ENCODE results near the gene ATF5. TPM values are rescaled to one million over a fixed set of nuclear protein-coding genes. Genes with fewer than 3 reads are reported as not detected.

ATF5 gene
- 10 to 100 TPM; 24.5 to 25.8 TPM for total RNA-seq

GRCh38 chr19:49929121-49929610, at the start of gene ATF5, which contains the start of gene NUP62:
ATF5 (plus strand) TSS chr19:49929205; CDS start chr19:49930851, 1,646 bp downstream.
NUP62 (minus strand) TSS chr19:49929504; CDS start chr19:49909807, 19,697 bp downstream.
- intact Hi-C loops (cut with micrococcal nuclease), result loop anchor here (1.0 to 5.0 kb wide), 5 partner anchors 18 to 163 kb away; partner anchors contain the start of genes FUZ and VRK3
- peaks cover 5% of the 10 kb centered on the region for H3K27me3 Mint-ChIP-seq
- H3K9me3 Mint-ChIP-seq, result no peaks in the 10 kb centered on the region
- H3K27ac Mint-ChIP-seq, result peak within 1 kb of the TSS; percentile 98
- CTCF ChIA-PET, result interaction anchor here (1.1 to 1.6 kb wide), 5 partner anchors 8 to 96 kb away, joined by 5 to 7 read pairs (median 5); partner anchors contain the start of genes VRK3 and ZNF473
- H3K36me3 Mint-ChIP-seq, result peaks cover 55% of the 10 kb centered on the region
- peak within 1 kb of the TSS; percentile 98 for H3K4me3 Mint-ChIP-seq
- peak; percentile 94 for DNase-seq
- peaks cover 72% of the 10 kb centered on the region for H3K4me1 Mint-ChIP-seq (ENCODE audit: low read depth)
- POLR2A ChIA-PET, result interaction anchor here (0.7 to 4.3 kb wide), 9 partner anchors 17 to 116 kb away, joined by 3 to 62 read pairs (median 8); partner anchors contain the start of genes AKT1S1, FUZ, IL4I1 and PTOV1

GRCh38 chr19:49879243-49879963, 49.6 kb upstream of the ATF5 start:
- H3K27ac Mint-ChIP-seq, result peak overlapping the region; percentile 49
- H3K4me1 Mint-ChIP-seq (ENCODE audit: low read depth), result peaks cover 25% of the 10 kb centered on the region
- peak; percentile 35 for DNase-seq
- H3K9me3 Mint-ChIP-seq, result no peaks in the 10 kb centered on the region
- ChIA-PET POLR2A (interaction anchor here (1.0 to 1.6 kb wide), 2 partner anchors 13 to 32 kb away, joined by 3 to 5 read pairs; no protein-coding TSS in a partner anchor), CTCF (interaction anchor here (0.6 kb wide), 1 partner anchor 1521 kb away, joined by 3 read pairs; no protein-coding TSS in a partner anchor)
- no peaks in the 10 kb centered on the region for H3K27me3 Mint-ChIP-seq
- intact Hi-C loops (cut with micrococcal nuclease), result loop anchor here (5.0 kb wide), 1 partner anchor 382 kb away; the partner anchor contains the start of gene RPS11
- peaks cover 46% of the 10 kb centered on the region for H3K36me3 Mint-ChIP-seq
- no peak overlapping the region for H3K4me3 Mint-ChIP-seq

- intact Hi-C loops (cut with micrococcal nuclease), result no loop called here
- H3K9me3 Mint-ChIP-seq, result no peaks in the 10 kb centered on the region
- H3K36me3 Mint-ChIP-seq, result peaks cover 54% of the 10 kb centered on the region
- ChIA-PET POLR2A (interaction anchor here (1.6 kb wide), 1 partner anchor 31 kb away, joined by 5 read pairs; no protein-coding TSS in a partner anchor), CTCF (interaction anchor here (0.6 to 1.9 kb wide), 2 partner anchors 10 to 1522 kb away, joined by 3 to 7 read pairs; no protein-coding TSS in a partner anchor)
- H3K4me1 Mint-ChIP-seq (ENCODE audit: low read depth), result peaks cover 19% of the 10 kb centered on the region
- no peak overlapping the region for H3K4me3 Mint-ChIP-seq
- DNase-seq, result no peak
- H3K27ac Mint-ChIP-seq, result no peak overlapping the region
- H3K27me3 Mint-ChIP-seq, result no peaks in the 10 kb centered on the region
Measured at GRCh38 chr19:49880162-49880869, 48.7 kb upstream of the ATF5 start.

GRCh38 chr19:49881186-49881585, 47.8 kb upstream of the ATF5 start:
- no peak overlapping the region for H3K27ac Mint-ChIP-seq
- peaks cover 14% of the 10 kb centered on the region for H3K4me1 Mint-ChIP-seq (ENCODE audit: low read depth)
- ChIA-PET CTCF (interaction anchor here (1.9 kb wide), 1 partner anchor 9 kb away, joined by 7 read pairs; no protein-coding TSS in a partner anchor), POLR2A (interaction anchor here (1.1 kb wide), 1 partner anchor 10 kb away, joined by 3 read pairs; no protein-coding TSS in a partner anchor)
- H3K4me3 Mint-ChIP-seq, result no peak overlapping the region
- H3K36me3 Mint-ChIP-seq, result peaks cover 57% of the 10 kb centered on the region
- no peak for DNase-seq
- no peaks in the 10 kb centered on the region for H3K27me3 Mint-ChIP-seq
- H3K9me3 Mint-ChIP-seq, result no peaks in the 10 kb centered on the region
- intact Hi-C loops (cut with micrococcal nuclease), result no loop called here

GRCh38 chr19:49881672-49882394, 47.2 kb upstream of the ATF5 start:
- peaks cover 14% of the 10 kb centered on the region for H3K4me1 Mint-ChIP-seq (ENCODE audit: low read depth)
- POLR2A ChIA-PET, result interaction anchor here (1.1 kb wide), 2 partner anchors 9 to 13 kb away, joined by 3 to 7 read pairs; no protein-coding TSS in a partner anchor
- H3K27ac Mint-ChIP-seq, result no peak overlapping the region

GRCh38 chr19:49882643-49883042, 46.4 kb upstream of the ATF5 start:
- CTCF ChIA-PET, result interaction anchor here (1.2 kb wide), 1 partner anchor 32 kb away, joined by 3 read pairs; no protein-coding TSS in a partner anchor
- H3K4me3 Mint-ChIP-seq, result no peak overlapping the region

More at GRCh38 chr19:49881672-49882394, 47.2 kb upstream of the ATF5 start:
- Mint-ChIP-seq H3K36me3 (peaks cover 60% of the 10 kb centered on the region), H3K4me3 (no peak overlapping the region), H3K27me3 (no peaks in the 10 kb centered on the region), H3K9me3 (no peaks in the 10 kb centered on the region)
- intact Hi-C loops (cut with micrococcal nuclease), result no loop called here
- CTCF ChIA-PET, result interaction anchor here (1.9 kb wide), 1 partner anchor 9 kb away, joined by 7 read pairs; no protein-coding TSS in a partner anchor
- no peak for DNase-seq

GRCh38 chr19:49883094-49883493, 45.9 kb upstream of the ATF5 start:
- DNase-seq, result no peak
- no peaks in the 10 kb centered on the region for H3K9me3 Mint-ChIP-seq
- H3K4me1 Mint-ChIP-seq (ENCODE audit: low read depth), result peaks cover 15% of the 10 kb centered on the region
- no peak overlapping the region for H3K27ac Mint-ChIP-seq
- CTCF ChIA-PET, result interaction anchor here (1.2 kb wide), 1 partner anchor 32 kb away, joined by 3 read pairs; no protein-coding TSS in a partner anchor
- POLR2A ChIA-PET, result interaction anchor here (1.1 kb wide), 1 partner anchor 12 kb away, joined by 7 read pairs; no protein-coding TSS in a partner anchor
- no peak overlapping the region for H3K4me3 Mint-ChIP-seq
- H3K36me3 Mint-ChIP-seq, result peaks cover 59% of the 10 kb centered on the region
- H3K27me3 Mint-ChIP-seq, result no peaks in the 10 kb centered on the region
- intact Hi-C loops (cut with micrococcal nuclease), result no loop called here

More at GRCh38 chr19:49882643-49883042, 46.4 kb upstream of the ATF5 start:
- no peaks in the 10 kb centered on the region for H3K27me3 Mint-ChIP-seq
- intact Hi-C loops (cut with micrococcal nuclease), result no loop called here
- H3K4me1 Mint-ChIP-seq (ENCODE audit: low read depth), result peaks cover 14% of the 10 kb centered on the region
- H3K27ac Mint-ChIP-seq, result no peak overlapping the region
- peaks cover 61% of the 10 kb centered on the region for H3K36me3 Mint-ChIP-seq
- no peak for DNase-seq
- H3K9me3 Mint-ChIP-seq, result no peaks in the 10 kb centered on the region
- POLR2A ChIA-PET, result interaction anchor here (1.1 kb wide), 1 partner anchor 12 kb away, joined by 7 read pairs; no protein-coding TSS in a partner anchor

GRCh38 chr19:49884109-49884508, 44.9 kb upstream of the ATF5 start:
- peaks cover 61% of the 10 kb centered on the region for H3K36me3 Mint-ChIP-seq
- ChIA-PET CTCF (no interaction called here), POLR2A (no interaction called here)

GRCh38 chr19:49884760-49885159, 44.2 kb upstream of the ATF5 start:
- peaks cover 63% of the 10 kb centered on the region for H3K36me3 Mint-ChIP-seq
- H3K4me1 Mint-ChIP-seq (ENCODE audit: low read depth), result peaks cover 8% of the 10 kb centered on the region
- no peaks in the 10 kb centered on the region for H3K9me3 Mint-ChIP-seq
- CTCF ChIA-PET, result no interaction called here
- no peaks in the 10 kb centered on the region for H3K27me3 Mint-ChIP-seq
- no peak overlapping the region for H3K27ac Mint-ChIP-seq
- no peak overlapping the region for H3K4me3 Mint-ChIP-seq
- DNase-seq, result no peak
- POLR2A ChIA-PET, result no interaction called here
- intact Hi-C loops (cut with micrococcal nuclease), result no loop called here

More at GRCh38 chr19:49884109-49884508, 44.9 kb upstream of the ATF5 start:
- Mint-ChIP-seq H3K9me3 (no peaks in the 10 kb centered on the region), H3K4me1 (ENCODE audit: low read depth) (peaks cover 9% of the 10 kb centered on the region), H3K27me3 (no peaks in the 10 kb centered on the region), H3K27ac (no peak overlapping the region), H3K4me3 (no peak overlapping the region)
- DNase-seq, result no peak
- intact Hi-C loops (cut with micrococcal nuclease), result no loop called here

GRCh38 chr19:49887037-49887664, 41.9 kb upstream of the ATF5 start:
- H3K4me3 Mint-ChIP-seq, result no peak overlapping the region
- CTCF ChIA-PET, result no interaction called here
- no peaks in the 10 kb centered on the region for H3K9me3 Mint-ChIP-seq
- H3K4me1 Mint-ChIP-seq (ENCODE audit: low read depth), result peaks cover 23% of the 10 kb centered on the region
- intact Hi-C loops (cut with micrococcal nuclease), result no loop called here
- H3K27ac Mint-ChIP-seq, result no peak overlapping the region
- POLR2A ChIA-PET, result interaction anchor here (1.4 kb wide), 1 partner anchor 10 kb away, joined by 8 read pairs; the partner anchor contains the start of genes AKT1S1 and TBC1D17
- DNase-seq, result no peak
- H3K36me3 Mint-ChIP-seq, result peaks cover 62% of the 10 kb centered on the region
- no peaks in the 10 kb centered on the region for H3K27me3 Mint-ChIP-seq

Data from activated CD4-positive, alpha-beta memory T cell treated with anti-CD3 and anti-CD28 coated beads for 36 hours (primary cell).